Measurements from ENCODE around the gene HEXIM2. TPM values are rescaled to one million over a fixed set of nuclear protein-coding genes. Genes with fewer than 3 reads are reported as not detected.

HEXIM2 gene
- polyA plus RNA-seq, 3 donors: 2.5 to 3.0 (median 2.9) TPM

- no peak overlapping the region for H2AFZ ChIP-seq (ENCODE audit: insufficient read depth, low read depth, low read length, poor library complexity, severe bottlenecking)
- H3K36me3 ChIP-seq (replicated peaks in 1 of 2; ENCODE audit: control insufficient read depth in 1 of 2, insufficient read depth in 2 of 2, low read length in 2 of 2): peaks cover 0 to 6% of the 10 kb centered on the region in 2 donors
- no peak for DNase-seq
- H3K79me2 ChIP-seq (ENCODE audit: insufficient read depth, low read length): peaks cover 5% of the 10 kb centered on the region
- peaks cover 18 to 25% of the 10 kb centered on the region in 2 donors for H3K4me1 ChIP-seq (ENCODE audit: control insufficient read depth in 1 of 2, insufficient read depth in 2 of 2, low read length in 2 of 2)
- H3K27ac Mint-ChIP-seq: peak overlapping the region in 1 of 7 donors; percentile 79
- H4K20me1 ChIP-seq (ENCODE audit: insufficient read depth, low read length): no peaks in the 10 kb centered on the region
- H3K4me3 ChIP-seq (replicated peaks in 1 of 3; ENCODE audit: low read depth in 2 of 3, low read length in 3 of 3): no peak overlapping the region
- no peak overlapping the region for H3K4me2 ChIP-seq (replicated peaks; ENCODE audit: extremely low read depth, low read length, poor library complexity, severe bottlenecking)
- H3K4me3 Mint-ChIP-seq: no peak overlapping the region
- peaks cover 0 to 2% (median 0%) of the 10 kb centered on the region in 3 donors for H3K27me3 Mint-ChIP-seq (ENCODE audit: low read depth in 3 of 3)
- intact Hi-C loops (cut with micrococcal nuclease): loop anchor here (10.0 kb wide), 2 partner anchors 245 to 365 kb away; no protein-coding TSS in a partner anchor
- no peaks in the 10 kb centered on the region for H3K9me3 ChIP-seq (replicated peaks in 1 of 2; ENCODE audit: control insufficient read depth in 1 of 2, insufficient read depth in 1 of 2, low read length in 2 of 2)
- H3K4me1 Mint-ChIP-seq: peaks cover 19% of the 10 kb centered on the region
- no CpG with 5 or more reads among the region's 4 CpGs for WGBS (ENCODE audit: insufficient coverage)
- no peak overlapping the region for H3K9ac ChIP-seq (ENCODE audit: insufficient read depth, low read length, poor library complexity, severe bottlenecking)
- TF ChIP-seq CTCF (IDR thresholded peaks at IDR 0.05): no peak
- peaks cover 3 to 14% of the 10 kb centered on the region in 2 donors for H3K36me3 Mint-ChIP-seq
- H3K27ac ChIP-seq (ENCODE audit: low read depth in 1 of 2, low read length in 2 of 2): no peak overlapping the region
- H3K27me3 ChIP-seq (ENCODE audit: control insufficient read depth in 2 of 2, insufficient read depth in 2 of 2, low read length in 2 of 2): no peaks in the 10 kb centered on the region
- no peaks in the 10 kb centered on the region for H3K9me3 Mint-ChIP-seq
Measured at GRCh38 chr17:45139533-45139920, 22.1 kb upstream of the HEXIM2 start.

- Histone ChIP-seq H3K4me2 (replicated peaks; ENCODE audit: extremely low read depth, low read length, poor library complexity, severe bottlenecking) (peak overlapping the region; percentile 93), H3K27ac (ENCODE audit: low read depth in 1 of 2, low read length in 2 of 2) (no peak overlapping the region), H3K9ac (ENCODE audit: insufficient read depth, low read length, poor library complexity, severe bottlenecking) (no peak overlapping the region), H3K4me3 (replicated peaks in 1 of 3; ENCODE audit: low read depth in 2 of 3, low read length in 3 of 3) (peak overlapping the region in 1 of 3 experiments; percentile 83), H3K36me3 (replicated peaks in 1 of 2; ENCODE audit: control insufficient read depth in 1 of 2, insufficient read depth in 2 of 2, low read length in 2 of 2) (peaks cover 0 to 6% of the 10 kb centered on the region in 2 donors), H3K79me2 (ENCODE audit: insufficient read depth, low read length) (peaks cover 6% of the 10 kb centered on the region), H3K27me3 (ENCODE audit: control insufficient read depth in 2 of 2, insufficient read depth in 2 of 2, low read length in 2 of 2) (no peaks in the 10 kb centered on the region), H2AFZ (ENCODE audit: insufficient read depth, low read depth, low read length, poor library complexity, severe bottlenecking) (peak overlapping the region; percentile 95), H4K20me1 (ENCODE audit: insufficient read depth, low read length) (no peaks in the 10 kb centered on the region), H3K4me1 (ENCODE audit: control insufficient read depth in 1 of 2, insufficient read depth in 2 of 2, low read length in 2 of 2) (peaks cover 27 to 37% of the 10 kb centered on the region in 2 donors), H3K9me3 (replicated peaks in 1 of 2; ENCODE audit: control insufficient read depth in 1 of 2, insufficient read depth in 1 of 2, low read length in 2 of 2) (no peaks in the 10 kb centered on the region)
- Mint-ChIP-seq H3K4me3 (peak overlapping the region; percentile 81 to 86), H3K27me3 (ENCODE audit: low read depth in 3 of 3) (peaks cover 0 to 2% (median 0%) of the 10 kb centered on the region in 3 donors), H3K27ac (peak overlapping the region in 1 of 7 donors; percentile 54), H3K36me3 (peaks cover 2 to 8% of the 10 kb centered on the region in 2 donors), H3K9me3 (no peaks in the 10 kb centered on the region), H3K4me1 (peaks cover 26% of the 10 kb centered on the region)
- no peak for TF ChIP-seq CTCF (IDR thresholded peaks at IDR 0.05)
- WGBS (ENCODE audit: insufficient coverage): 81% methylated on average over 6 of the region's 13 CpGs
- intact Hi-C loops (cut with micrococcal nuclease): loop anchor here in 1 of 2 donors (10.0 kb wide), 1 partner anchor 172 kb away; the partner anchor contains the start of gene MAP3K14
- no peak for DNase-seq
Measured at GRCh38 chr17:45143094-45143670, 18.5 kb upstream of the HEXIM2 start.
